Right cardiac atrium (tissue), 5 donors: Measurements from ENCODE around the gene CERCAM. TPM values are rescaled to one million over a fixed set of nuclear protein-coding genes. Genes with fewer than 3 reads are reported as not detected.
A peak's percentile ranks its signal among the peaks of the same experiment; 100 is the strongest.

Source experiments
- ATAC-seq, 2 donors: fragments of 200-7000 bp; cut with Tn5 transposase; one replicate each; pipeline versions ENCODE4 v1.8.0 to v1.9.1; 2020; ENCODE audit warnings: moderate library complexity in 2 of 2, mild to moderate bottlenecking in 1 of 2
- DNase-seq, 3 donors: peaks; one replicate each; pipeline ENCODE4 v3.0.0-alpha.2; 2020
- H3K27ac ChIP-seq: one replicate; pipeline ENCODE4 v1.5.1; 2013; ENCODE audit warnings: mild to moderate bottlenecking, low read length, control low read depth, moderate library complexity
- H3K27me3 ChIP-seq: one replicate; pipeline ENCODE4 v1.6.1; 2013; ENCODE audit not compliant: control insufficient read depth, insufficient read depth
- H3K4me1 ChIP-seq: one replicate; pipeline ENCODE4 v1.6.1; 2013; ENCODE audit warnings: low read length; ENCODE audit not compliant: control insufficient read depth, insufficient read depth
- H3K4me3 ChIP-seq: one replicate; pipeline ENCODE4 v1.5.1; 2013; ENCODE audit warnings: low read length, control low read depth
- H3K9me3 ChIP-seq: one replicate; pipeline ENCODE4 v1.6.1; 2013; ENCODE audit warnings: low read length; ENCODE audit not compliant: control insufficient read depth
- WGBS: extraction: QIAGEN DNeasy Blood & Tissue Kit; methylation state at CpG from one replicate; pipeline ENCODE4 v1.1.7; 2013; 5-methylcytosine and 5-hydroxymethylcytosine counted together
- intact Hi-C, 4 donors: fragments of 100-400 bp; cut with DNase I; formaldehyde crosslinking; loops; one replicate each; pipeline versions ENCODE4 v1.11.0 to v1.14.0; 2022 to 2023
- polyA plus RNA-seq: library from polyadenylated mRNA; stranded (reverse); fragments of 200-250 nt; gene quantifications from one replicate; pipeline ENCODE4 v1.2.3, GENCODE V29; 2013
- total RNA-seq, 4 donors: library from RNA; stranded (reverse); fragmentation: NEBNext Ultra II Directional; extraction: Animal tissue kit (Norgen Biotek cat#: 25700); gene quantifications; one replicate each; pipeline ENCODE4 v1.2.1, GENCODE V29; 2021
- donor health status: healthy with polysubstance abuse.
- donor health status: DM: no; HTN: yes; CAD: no.
- donor health status: DM: no; HTN: no; CAD: no.
- donor health status: DM: no; HTN: yes; CAD: no; lungs with severe emphysema.
- donor health status: DM: yes; HTN: yes; CAD: no.

The CERCAM gene
- total and polyA plus RNA-seq, 5 donors = 12.3 to 23.2 (median 16.8) TPM

DNA sequence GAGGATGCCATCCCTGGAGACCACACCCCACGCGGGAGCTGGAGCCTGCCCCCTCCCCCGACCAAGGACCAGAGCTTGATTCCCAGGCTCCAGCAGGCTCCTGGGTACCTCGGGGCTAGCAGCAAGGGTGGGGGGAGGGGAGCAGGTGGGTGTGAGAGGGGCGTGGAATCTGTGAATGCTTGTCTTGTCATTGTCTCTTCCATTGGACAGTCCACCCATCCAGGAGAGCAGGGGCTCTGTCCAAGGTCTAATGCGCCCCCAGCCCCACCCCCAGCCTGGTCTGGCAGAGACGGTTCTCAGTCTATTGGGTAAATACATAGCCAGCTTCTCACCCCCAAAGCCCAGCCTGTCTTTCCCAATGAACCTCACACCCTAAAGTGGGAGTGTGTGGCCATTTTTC, 26.7 kb upstream of the CERCAM start:
- intact Hi-C loops = no loop called here
- Histone ChIP-seq H3K9me3 (no peaks in the 10 kb centered on the region), H3K4me3 (no peak overlapping the region), H3K27ac (no peak overlapping the region), H3K4me1 (peaks cover 5% of the 10 kb centered on the region), H3K27me3 (no peaks in the 10 kb centered on the region)
- DNase-seq = no peak
- no peak for ATAC-seq
- WGBS = 51% methylated on average over 7 of the region's 7 CpGs

GRCh38 chr9:128394379-128395168, 26.1 kb upstream of the CERCAM start:
- no peaks in the 10 kb centered on the region for H3K27me3 ChIP-seq
- intact Hi-C loops = no loop called here

GRCh38 chr9:128396970-128397613, 23.6 kb upstream of the CERCAM start:
- Histone ChIP-seq H3K4me3 (peak overlapping the region; percentile 13), H3K27me3 (no peaks in the 10 kb centered on the region), H3K9me3 (no peaks in the 10 kb centered on the region), H3K4me1 (peaks cover 5% of the 10 kb centered on the region), H3K27ac (peak overlapping the region; percentile 69)
- intact Hi-C loops = no loop called here
- peak in 2 of 3 donors; percentile 30 to 70 for DNase-seq
- ATAC-seq = peak; percentile 45 to 71
- 4% methylated on average over 19 of the region's 19 CpGs for WGBS

More at GRCh38 chr9:128394379-128395168, 26.1 kb upstream of the CERCAM start:
- Histone ChIP-seq H3K9me3 (no peaks in the 10 kb centered on the region), H3K27ac (no peak overlapping the region), H3K4me3 (no peak overlapping the region), H3K4me1 (peaks cover 5% of the 10 kb centered on the region)
- WGBS = 46% methylated on average over 9 of the region's 9 CpGs
- ATAC-seq (no peak), DNase-seq (no peak)

DNA sequence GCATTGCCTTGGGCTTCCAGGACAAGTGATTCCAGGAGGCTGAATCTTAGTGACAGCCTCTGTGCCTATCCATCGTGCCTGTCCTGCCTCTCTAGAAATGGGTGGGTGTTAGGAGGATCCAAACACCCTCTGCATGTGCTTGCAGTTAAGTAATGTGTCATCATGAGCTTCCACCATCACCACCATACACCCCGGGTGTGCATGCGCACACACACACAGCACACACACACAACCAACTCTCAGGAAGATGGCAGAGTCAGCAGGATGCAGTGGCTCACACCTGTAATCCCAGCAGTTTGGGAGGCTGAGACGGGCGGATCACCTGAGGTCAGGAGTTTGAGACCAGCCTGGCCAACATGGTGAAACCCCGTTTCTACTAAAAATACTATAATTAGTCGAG, 22.8 kb upstream of the CERCAM start:
- no peak for DNase-seq
- H3K27me3 ChIP-seq = no peaks in the 10 kb centered on the region

GRCh38 chr9:128399861-128400260, 20.8 kb upstream of the CERCAM start:
- intact Hi-C loops = no loop called here
- Histone ChIP-seq H3K4me3 (no peak overlapping the region), H3K27ac (no peak overlapping the region), H3K27me3 (no peaks in the 10 kb centered on the region), H3K4me1 (peaks cover 5% of the 10 kb centered on the region), H3K9me3 (no peaks in the 10 kb centered on the region)
- DNase-seq = no peak
- ATAC-seq = no peak
- 72% methylated on average over 3 of the region's 3 CpGs for WGBS

More for the DNA sequence above, 22.8 kb upstream of the CERCAM start:
- intact Hi-C loops = no loop called here
- H3K4me3 ChIP-seq = no peak overlapping the region
- ATAC-seq = no peak
- peaks cover 5% of the 10 kb centered on the region for H3K4me1 ChIP-seq
- 65% methylated on average over 7 of the region's 7 CpGs for WGBS
- H3K9me3 ChIP-seq = no peaks in the 10 kb centered on the region
- H3K27ac ChIP-seq = peak overlapping the region; percentile 69

GRCh38 chr9:128404560-128404959, 16.1 kb upstream of the CERCAM start:
- intact Hi-C loops = no loop called here
- Histone ChIP-seq H3K4me1 (no peaks in the 10 kb centered on the region), H3K27me3 (no peaks in the 10 kb centered on the region), H3K27ac (no peak overlapping the region), H3K4me3 (no peak overlapping the region), H3K9me3 (no peaks in the 10 kb centered on the region)
- 86% methylated on average over 5 of the region's 5 CpGs for WGBS
- no peak for ATAC-seq
- no peak for DNase-seq

GRCh38 chr9:128405077-128405779, 15.4 kb upstream of the CERCAM start:
- intact Hi-C loops = no loop called here

DNA sequence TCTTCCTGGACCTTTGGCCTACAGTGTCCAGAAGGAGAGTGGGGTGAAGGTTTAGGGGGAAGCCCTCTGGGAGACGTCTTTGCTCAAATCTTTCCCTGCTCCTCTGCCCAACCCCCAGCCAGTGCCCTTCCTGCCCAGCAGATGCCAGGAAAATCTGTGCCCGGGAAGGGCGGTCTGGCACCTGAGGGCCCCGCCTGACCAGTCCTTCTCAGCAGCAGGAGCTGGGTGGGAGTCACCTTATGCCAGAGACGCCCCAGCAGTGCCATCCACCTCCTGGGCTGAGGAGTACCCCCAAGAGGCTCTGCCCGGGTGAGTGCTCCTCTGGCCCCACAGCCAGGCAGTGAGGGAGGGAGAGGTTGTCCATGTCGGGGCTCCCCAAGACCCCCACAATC, 14.9 kb upstream of the CERCAM start:
- Histone ChIP-seq H3K9me3 (no peaks in the 10 kb centered on the region), H3K4me1 (no peaks in the 10 kb centered on the region), H3K27ac (no peak overlapping the region), H3K27me3 (no peaks in the 10 kb centered on the region), H3K4me3 (no peak overlapping the region)
- WGBS = 71% methylated on average over 7 of the region's 7 CpGs
- intact Hi-C loops = no loop called here
- ATAC-seq (peak; percentile 13 to 19), DNase-seq (peak in 1 of 3 donors; percentile 25)

More at GRCh38 chr9:128405077-128405779, 15.4 kb upstream of the CERCAM start:
- H3K9me3 ChIP-seq = no peaks in the 10 kb centered on the region
- peak in 1 of 3 donors; percentile 17 for DNase-seq
- no peak for ATAC-seq
- no peaks in the 10 kb centered on the region for H3K27me3 ChIP-seq
- no peak overlapping the region for H3K27ac ChIP-seq
- 59% methylated on average over 20 of the region's 20 CpGs for WGBS
- no peak overlapping the region for H3K4me3 ChIP-seq
- no peaks in the 10 kb centered on the region for H3K4me1 ChIP-seq

DNA sequence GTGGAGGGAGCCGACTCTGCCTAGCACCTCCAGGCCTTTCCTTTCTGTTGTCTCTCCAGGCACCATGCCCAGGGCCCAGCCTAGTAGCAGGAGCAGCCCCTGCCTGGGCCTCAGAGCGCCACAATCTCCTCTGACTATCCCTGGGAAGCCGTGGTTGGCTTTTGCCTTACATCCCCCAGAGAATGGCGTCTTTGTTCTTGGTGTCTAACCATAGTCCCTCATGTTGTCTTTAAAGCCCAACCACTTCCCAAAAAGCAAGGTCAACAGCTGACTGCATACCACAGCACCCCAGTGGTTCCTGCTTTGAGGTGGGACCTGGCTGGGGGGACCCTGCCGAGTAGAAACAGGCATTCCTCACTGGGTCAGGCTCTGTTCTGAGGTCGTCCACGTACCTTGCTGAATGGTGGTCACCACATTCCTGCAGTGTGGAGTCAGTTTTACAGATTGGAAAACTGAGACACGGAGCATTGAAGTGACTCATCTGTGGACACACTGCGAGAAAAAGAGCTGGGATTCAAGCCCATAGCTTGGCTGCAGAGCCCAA, 13.7 kb upstream of the CERCAM start:
- no peak for ATAC-seq
- Histone ChIP-seq H3K4me3 (no peak overlapping the region), H3K9me3 (no peaks in the 10 kb centered on the region), H3K27ac (no peak overlapping the region), H3K27me3 (no peaks in the 10 kb centered on the region), H3K4me1 (no peaks in the 10 kb centered on the region)
- DNase-seq = no peak
- WGBS = 65% methylated on average over 9 of the region's 9 CpGs
- intact Hi-C loops = no loop called here

GRCh38 chr9:128408963-128409431, 11.7 kb upstream of the CERCAM start:
- Histone ChIP-seq H3K4me3 (no peak overlapping the region), H3K4me1 (no peaks in the 10 kb centered on the region), H3K27me3 (no peaks in the 10 kb centered on the region), H3K27ac (no peak overlapping the region), H3K9me3 (no peaks in the 10 kb centered on the region)
- intact Hi-C loops = no loop called here
- DNase-seq = no peak
- 35% methylated on average over 26 of the region's 26 CpGs for WGBS
- no peak for ATAC-seq

GRCh38 chr9:128409450-128409849, 11.2 kb upstream of the CERCAM start:
- no peak overlapping the region for H3K27ac ChIP-seq
- ATAC-seq = no peak
- peak in 1 of 3 donors; percentile 14 for DNase-seq
- intact Hi-C loops = no loop called here
- H3K4me1 ChIP-seq = no peaks in the 10 kb centered on the region
- 58% methylated on average over 8 of the region's 8 CpGs for WGBS
- H3K4me3 ChIP-seq = no peak overlapping the region
- H3K27me3 ChIP-seq = no peaks in the 10 kb centered on the region
- H3K9me3 ChIP-seq = no peaks in the 10 kb centered on the region
